ENCODE measurements around the gene ABI3BP. TPM values are rescaled to one million over a fixed set of nuclear protein-coding genes. Genes with fewer than 3 reads are reported as not detected.

ABI3BP gene, protein sequence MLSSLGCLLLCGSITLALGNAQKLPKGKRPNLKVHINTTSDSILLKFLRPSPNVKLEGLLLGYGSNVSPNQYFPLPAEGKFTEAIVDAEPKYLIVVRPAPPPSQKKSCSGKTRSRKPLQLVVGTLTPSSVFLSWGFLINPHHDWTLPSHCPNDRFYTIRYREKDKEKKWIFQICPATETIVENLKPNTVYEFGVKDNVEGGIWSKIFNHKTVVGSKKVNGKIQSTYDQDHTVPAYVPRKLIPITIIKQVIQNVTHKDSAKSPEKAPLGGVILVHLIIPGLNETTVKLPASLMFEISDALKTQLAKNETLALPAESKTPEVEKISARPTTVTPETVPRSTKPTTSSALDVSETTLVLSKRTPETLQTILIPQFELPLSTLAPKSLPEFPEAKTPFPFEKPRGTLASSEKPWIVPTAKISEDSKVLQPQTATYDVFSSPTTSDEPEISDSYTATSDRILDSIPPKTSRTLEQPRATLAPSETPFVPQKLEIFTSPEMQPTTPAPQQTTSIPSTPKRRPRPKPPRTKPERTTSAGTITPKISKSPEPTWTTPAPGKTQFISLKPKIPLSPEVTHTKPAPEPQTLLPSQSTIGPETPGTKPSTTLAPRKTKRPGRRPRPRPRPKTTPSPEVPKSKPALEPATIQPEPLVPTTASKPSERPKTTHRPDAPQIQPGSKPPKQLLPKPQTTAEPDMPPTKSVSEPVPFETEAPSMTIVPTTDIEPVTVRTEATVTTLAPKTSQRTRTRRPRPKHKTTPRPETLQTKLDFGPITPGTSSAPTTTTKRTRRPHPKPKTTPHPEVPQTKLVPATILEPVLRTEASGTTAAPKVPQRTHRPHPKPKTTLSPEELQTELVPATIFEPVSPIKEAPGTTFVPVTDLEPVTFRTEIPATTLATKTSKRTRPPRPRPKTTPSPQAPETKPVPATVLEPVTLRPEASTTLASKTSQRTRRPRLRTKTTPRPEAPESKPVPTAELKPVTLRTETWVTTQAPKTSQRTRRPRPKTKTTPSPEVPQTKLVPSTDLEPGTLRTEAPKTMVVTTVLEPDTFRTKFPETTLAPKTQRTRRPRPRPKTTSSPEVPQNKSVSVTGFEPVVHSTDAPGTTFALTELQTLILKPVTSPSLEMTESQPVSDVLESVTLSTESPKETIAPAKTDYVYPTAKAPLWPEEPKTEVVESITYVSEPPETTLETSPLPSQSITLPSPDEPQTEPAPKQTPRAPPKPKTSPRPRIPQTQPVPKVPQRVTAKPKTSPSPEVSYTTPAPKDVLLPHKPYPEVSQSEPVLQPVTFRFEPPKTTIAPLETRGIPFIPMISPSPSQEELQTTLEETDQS (N-terminal part only)
- total RNA-seq (under 1 TPM in 3 of 5 donors, not detected in 2; 0.18 to 0.66 (median 0.43) TPM), total RNA-seq (0 to 0.22 (median 0) reads per million in 29 experiments)
- total RNA-seq (2013) = 0.63 TPM

DNA sequence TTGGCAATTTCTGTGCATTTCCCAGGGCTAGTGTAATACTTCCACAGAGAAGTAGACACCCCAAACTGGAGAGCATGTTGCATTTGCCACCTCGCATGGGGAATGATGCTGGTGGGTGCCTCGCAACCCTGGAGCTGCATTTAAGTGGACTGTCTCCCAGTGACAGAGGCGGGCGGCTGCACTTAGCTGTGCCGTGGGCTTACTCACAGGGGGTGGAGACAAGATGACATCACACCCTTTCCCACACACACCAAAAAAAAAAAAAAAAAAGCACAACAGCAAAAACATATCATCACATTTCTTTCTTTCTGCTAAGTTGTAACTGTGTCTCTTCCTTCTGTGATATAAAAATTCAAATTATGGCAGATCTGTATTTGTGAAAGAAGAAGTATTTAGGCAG, at the start of gene ABI3BP:
Gene ABI3BP, minus strand, starts transcription at position 113 of the 400 bp plus-strand sequence. Its CDS starts 37 bp downstream, at position 76.
- Mint-ChIP-seq H3K27ac (no peak within 1 kb of the TSS), H3K9me3 (no peaks in the 10 kb centered on the region), H3K4me3 (no peak within 1 kb of the TSS), H3K4me1 (peaks cover 0 to 8% (median 0%) of the 10 kb centered on the region in 3 donors), H3K36me3 (no peaks in the 10 kb centered on the region), H3K27me3 (peaks cover 4 to 18% of the 10 kb centered on the region in 2 donors)
- H3K9me3 ChIP-seq = no peaks in the 10 kb centered on the region
- no peak for ATAC-seq (replicated peaks in 1 of 4)
- H3K27me3 ChIP-seq (replicated peaks in 1 of 2; ENCODE audit: control insufficient read depth in 2 of 2, extremely low read depth in 1 of 2, insufficient read depth in 2 of 2, low read length in 1 of 2) = no peaks in the 10 kb centered on the region
- H3K4me1 ChIP-seq (ENCODE audit: control insufficient read depth in 1 of 2, extremely low read depth in 1 of 2, insufficient read depth in 2 of 2, low read length in 2 of 2) = no peaks in the 10 kb centered on the region
- H3K36me3 ChIP-seq (ENCODE audit: control insufficient read depth in 2 of 2, extremely low read depth in 1 of 2, insufficient read depth in 1 of 2, low read length in 1 of 2) = no peaks in the 10 kb centered on the region
- no peak for DNase-seq
- CTCF ChIA-PET = interaction anchor here in 1 of 2 donors (0.5 to 0.7 kb wide), 2 partner anchors 9 to 13 kb away, joined by 7 to 9 read pairs; no protein-coding TSS in a partner anchor
- POLR2A ChIA-PET = no interaction called here
- WGBS (ENCODE audit: insufficient coverage) = no CpG with 5 or more reads among the region's 5 CpGs
- no peak within 1 kb of the TSS for H3K4me3 ChIP-seq (ENCODE audit: control insufficient read depth in 1 of 2, extremely low read depth in 1 of 2, low read length in 1 of 2)
- H3K27ac ChIP-seq (ENCODE audit: low read length) = no peak within 1 kb of the TSS

DNA sequence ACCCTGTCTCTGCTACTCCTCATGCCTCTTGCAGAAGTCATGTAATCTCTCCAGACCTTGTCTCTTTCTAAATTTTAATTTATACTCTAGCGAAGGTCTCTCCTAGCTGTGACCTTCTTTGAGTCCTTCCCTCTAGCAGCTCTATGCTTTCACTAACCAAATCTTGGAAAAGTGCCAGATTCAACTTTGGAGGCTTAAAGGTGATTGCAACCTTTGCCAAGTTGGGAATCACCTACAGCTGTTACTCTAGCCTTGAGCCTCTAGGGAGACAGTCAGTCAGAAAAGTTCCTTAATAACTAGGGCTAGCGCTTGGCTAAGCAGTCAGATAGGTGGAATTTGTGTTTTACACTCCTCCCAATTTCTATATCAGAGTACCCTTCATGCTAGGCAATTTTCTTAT, 46.1 kb upstream of the ABI3BP start:
- H3K36me3 ChIP-seq (ENCODE audit: control insufficient read depth in 2 of 2, extremely low read depth in 1 of 2, insufficient read depth in 1 of 2, low read length in 1 of 2) = no peaks in the 10 kb centered on the region
- Mint-ChIP-seq H3K9me3 (no peaks in the 10 kb centered on the region), H3K36me3 (no peaks in the 10 kb centered on the region), H3K4me1 (no peaks in the 10 kb centered on the region), H3K27ac (no peak overlapping the region), H3K27me3 (peaks cover 6 to 7% of the 10 kb centered on the region in 2 donors), H3K4me3 (no peak overlapping the region)
- no peak for ATAC-seq (replicated peaks in 1 of 4)
- H3K27me3 ChIP-seq (replicated peaks in 1 of 2; ENCODE audit: control insufficient read depth in 2 of 2, extremely low read depth in 1 of 2, insufficient read depth in 2 of 2, low read length in 1 of 2) = no peaks in the 10 kb centered on the region
- WGBS (ENCODE audit: insufficient coverage) = 90% methylated on average over 1 of the region's 2 CpGs
- no peak for DNase-seq
- no peaks in the 10 kb centered on the region for H3K9me3 ChIP-seq
- H3K4me1 ChIP-seq (ENCODE audit: control insufficient read depth in 1 of 2, extremely low read depth in 1 of 2, insufficient read depth in 2 of 2, low read length in 2 of 2) = no peaks in the 10 kb centered on the region
- no peak overlapping the region for H3K4me3 ChIP-seq (ENCODE audit: control insufficient read depth in 1 of 2, extremely low read depth in 1 of 2, low read length in 1 of 2)
- ChIA-PET CTCF (no interaction called here), POLR2A (no interaction called here)
- no peak overlapping the region for H3K27ac ChIP-seq (ENCODE audit: low read length)

DNA sequence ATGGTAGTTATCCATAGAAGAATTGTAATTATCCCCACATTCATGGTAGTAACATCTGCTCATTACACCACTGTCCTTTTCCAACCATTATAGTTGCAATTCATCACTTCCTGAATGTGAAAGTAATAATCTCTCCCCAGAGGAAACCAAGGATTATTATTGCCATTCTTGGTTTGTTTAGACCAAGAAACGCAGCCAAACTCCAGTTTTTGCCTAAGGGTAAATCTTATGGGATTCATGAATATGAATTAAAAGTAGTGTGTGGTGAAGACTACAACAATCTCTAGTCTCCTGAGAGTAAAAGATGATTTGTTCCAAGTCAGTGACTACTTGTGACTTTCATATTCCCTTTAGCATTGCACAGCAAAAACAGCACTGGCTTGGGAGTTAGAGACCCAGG, 45.7 kb upstream of the ABI3BP start:
- ATAC-seq (replicated peaks in 1 of 4) (no peak), DNase-seq (no peak)
- H3K36me3 ChIP-seq (ENCODE audit: control insufficient read depth in 2 of 2, extremely low read depth in 1 of 2, insufficient read depth in 1 of 2, low read length in 1 of 2) = no peaks in the 10 kb centered on the region
- WGBS (ENCODE audit: insufficient coverage) = no CpG with 5 or more reads among the region's 1 CpG
- H3K4me1 ChIP-seq (ENCODE audit: control insufficient read depth in 1 of 2, extremely low read depth in 1 of 2, insufficient read depth in 2 of 2, low read length in 2 of 2) = no peaks in the 10 kb centered on the region
- Mint-ChIP-seq H3K27ac (no peak overlapping the region), H3K4me3 (no peak overlapping the region), H3K4me1 (no peaks in the 10 kb centered on the region), H3K9me3 (no peaks in the 10 kb centered on the region), H3K27me3 (peaks cover 6 to 9% of the 10 kb centered on the region in 2 donors), H3K36me3 (no peaks in the 10 kb centered on the region)
- H3K27me3 ChIP-seq (replicated peaks in 1 of 2; ENCODE audit: control insufficient read depth in 2 of 2, extremely low read depth in 1 of 2, insufficient read depth in 2 of 2, low read length in 1 of 2) = no peaks in the 10 kb centered on the region
- H3K27ac ChIP-seq (ENCODE audit: low read length) = no peak overlapping the region
- H3K9me3 ChIP-seq = no peaks in the 10 kb centered on the region
- ChIA-PET POLR2A (no interaction called here), CTCF (no interaction called here)
- H3K4me3 ChIP-seq (ENCODE audit: control insufficient read depth in 1 of 2, extremely low read depth in 1 of 2, low read length in 1 of 2) = no peak overlapping the region

DNA sequence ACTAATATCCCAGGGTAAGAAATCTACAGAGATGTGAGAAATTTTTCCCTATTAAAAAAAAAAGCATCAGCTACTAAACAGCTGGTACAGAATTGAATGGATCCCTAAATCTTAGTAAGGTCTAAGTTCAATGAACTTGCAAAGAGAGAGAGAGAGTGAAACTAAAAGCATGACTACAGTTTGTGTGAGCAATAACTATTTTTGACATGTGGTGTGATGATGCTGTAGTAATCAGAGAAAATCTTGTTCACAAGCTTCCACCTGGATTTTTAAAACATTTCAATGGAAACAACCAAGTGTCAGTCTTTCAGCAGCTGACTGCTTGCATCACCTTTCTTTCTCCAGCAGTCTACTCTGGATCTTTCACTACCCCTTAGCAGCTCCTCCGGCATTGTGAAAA, 45.2 kb upstream of the ABI3BP start:
- H3K4me3 Mint-ChIP-seq = no peak overlapping the region
- H3K4me1 Mint-ChIP-seq = no peaks in the 10 kb centered on the region
- H3K27me3 ChIP-seq (replicated peaks in 1 of 2; ENCODE audit: control insufficient read depth in 2 of 2, extremely low read depth in 1 of 2, insufficient read depth in 2 of 2, low read length in 1 of 2) = no peaks in the 10 kb centered on the region
- peaks cover 6 to 12% of the 10 kb centered on the region in 2 donors for H3K27me3 Mint-ChIP-seq
- H3K4me1 ChIP-seq (ENCODE audit: control insufficient read depth in 1 of 2, extremely low read depth in 1 of 2, insufficient read depth in 2 of 2, low read length in 2 of 2) = no peaks in the 10 kb centered on the region
- H3K4me3 ChIP-seq (ENCODE audit: control insufficient read depth in 1 of 2, extremely low read depth in 1 of 2, low read length in 1 of 2) = no peak overlapping the region
- H3K27ac ChIP-seq (ENCODE audit: low read length) = no peak overlapping the region
- H3K9me3 ChIP-seq = no peaks in the 10 kb centered on the region
- ChIA-PET CTCF (no interaction called here), POLR2A (no interaction called here)
- DNase-seq (no peak), ATAC-seq (replicated peaks in 1 of 4) (no peak)
- no peaks in the 10 kb centered on the region for H3K36me3 Mint-ChIP-seq
- no peak overlapping the region for H3K27ac Mint-ChIP-seq
- H3K36me3 ChIP-seq (ENCODE audit: control insufficient read depth in 2 of 2, extremely low read depth in 1 of 2, insufficient read depth in 1 of 2, low read length in 1 of 2) = no peaks in the 10 kb centered on the region
- WGBS (ENCODE audit: insufficient coverage) = no CpG with 5 or more reads among the region's 1 CpG
- H3K9me3 Mint-ChIP-seq = no peaks in the 10 kb centered on the region

DNA sequence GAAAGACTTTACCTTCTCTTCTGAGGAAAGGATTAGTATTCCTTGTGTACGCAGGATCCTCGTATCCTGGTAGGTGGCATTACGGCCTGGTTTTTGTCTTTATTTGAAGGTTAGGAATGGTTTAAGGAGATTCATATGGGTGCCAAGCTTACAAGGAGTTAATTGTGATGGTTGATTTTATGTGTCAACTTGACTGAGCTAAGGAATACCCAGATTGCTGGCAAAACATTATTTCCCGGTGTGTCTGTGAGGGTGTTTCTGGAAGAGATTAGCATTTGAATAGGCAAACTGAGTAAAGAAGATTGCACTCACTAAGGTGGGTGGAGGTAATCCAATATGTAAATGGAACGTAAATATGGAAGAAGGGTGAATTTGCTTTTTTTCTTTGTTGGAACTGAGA, 44.4 kb upstream of the ABI3BP start:
- H3K9me3 Mint-ChIP-seq = no peaks in the 10 kb centered on the region
- Histone ChIP-seq H3K4me3 (ENCODE audit: control insufficient read depth in 1 of 2, extremely low read depth in 1 of 2, low read length in 1 of 2) (no peak overlapping the region), H3K27me3 (replicated peaks in 1 of 2; ENCODE audit: control insufficient read depth in 2 of 2, extremely low read depth in 1 of 2, insufficient read depth in 2 of 2, low read length in 1 of 2) (no peaks in the 10 kb centered on the region), H3K9me3 (no peaks in the 10 kb centered on the region), H3K4me1 (ENCODE audit: control insufficient read depth in 1 of 2, extremely low read depth in 1 of 2, insufficient read depth in 2 of 2, low read length in 2 of 2) (no peaks in the 10 kb centered on the region), H3K27ac (ENCODE audit: low read length) (no peak overlapping the region), H3K36me3 (ENCODE audit: control insufficient read depth in 2 of 2, extremely low read depth in 1 of 2, insufficient read depth in 1 of 2, low read length in 1 of 2) (no peaks in the 10 kb centered on the region)
- no peak for ATAC-seq (replicated peaks in 1 of 4)
- DNase-seq = no peak
- ChIA-PET CTCF (no interaction called here), POLR2A (no interaction called here)
- no peak overlapping the region for H3K27ac Mint-ChIP-seq
- peaks cover 4 to 12% of the 10 kb centered on the region in 2 donors for H3K27me3 Mint-ChIP-seq
- H3K4me1 Mint-ChIP-seq = no peaks in the 10 kb centered on the region
- WGBS (ENCODE audit: insufficient coverage) = 90% methylated on average over 3 of the region's 5 CpGs
- no peaks in the 10 kb centered on the region for H3K36me3 Mint-ChIP-seq
- H3K4me3 Mint-ChIP-seq = no peak overlapping the region

DNA sequence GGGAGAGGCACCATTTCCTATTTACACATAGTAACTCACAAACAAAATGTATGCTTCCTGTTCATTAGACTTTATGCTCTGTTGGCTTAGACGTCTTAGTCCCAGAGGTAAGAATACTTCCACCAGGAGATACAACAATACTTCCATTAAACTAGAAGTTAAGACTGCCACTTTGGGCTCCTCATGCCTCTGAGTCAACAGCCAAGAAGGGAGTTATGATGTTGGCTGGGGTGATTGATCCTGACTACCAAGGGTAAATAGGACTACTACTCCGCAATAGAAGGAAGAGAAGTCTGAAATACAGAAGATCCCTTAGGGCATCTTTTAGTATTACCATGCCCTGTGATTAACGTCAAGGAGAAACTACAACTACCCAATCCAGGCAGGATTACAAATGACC, 43.5 kb upstream of the ABI3BP start:
- POLR2A ChIA-PET = no interaction called here
- no peak overlapping the region for H3K27ac Mint-ChIP-seq
- Histone ChIP-seq H3K9me3 (no peaks in the 10 kb centered on the region), H3K36me3 (ENCODE audit: control insufficient read depth in 2 of 2, extremely low read depth in 1 of 2, insufficient read depth in 1 of 2, low read length in 1 of 2) (no peaks in the 10 kb centered on the region), H3K4me1 (ENCODE audit: control insufficient read depth in 1 of 2, extremely low read depth in 1 of 2, insufficient read depth in 2 of 2, low read length in 2 of 2) (no peaks in the 10 kb centered on the region), H3K4me3 (ENCODE audit: control insufficient read depth in 1 of 2, extremely low read depth in 1 of 2, low read length in 1 of 2) (no peak overlapping the region), H3K27me3 (replicated peaks in 1 of 2; ENCODE audit: control insufficient read depth in 2 of 2, extremely low read depth in 1 of 2, insufficient read depth in 2 of 2, low read length in 1 of 2) (no peaks in the 10 kb centered on the region), H3K27ac (ENCODE audit: low read length) (no peak overlapping the region)
- H3K36me3 Mint-ChIP-seq = no peaks in the 10 kb centered on the region
- no peaks in the 10 kb centered on the region for H3K4me1 Mint-ChIP-seq
- H3K9me3 Mint-ChIP-seq = peaks cover 0 to 1% (median 0%) of the 10 kb centered on the region in 3 donors
- no CpG with 5 or more reads among the region's 3 CpGs for WGBS (ENCODE audit: insufficient coverage)
- H3K4me3 Mint-ChIP-seq = no peak overlapping the region
- DNase-seq = no peak
- peaks cover 0 to 10% of the 10 kb centered on the region in 2 donors for H3K27me3 Mint-ChIP-seq
- no peak for ATAC-seq (replicated peaks in 1 of 4)
- CTCF ChIA-PET = no interaction called here
